Hepatocyte (in vitro differentiated cells): Measurements from ENCODE around the gene LIN52.

Source experiments
- EZH2 ChIP-seq: fragments of 200-600 bp; sonication (generic); IDR thresholded peaks from 2 replicates; pipeline ENCODE4 v1.6.1; 2016; ENCODE audit warnings: antibody characterized with exemption, mild to moderate bottlenecking, borderline replicate concordance
- EZH2phosphoT487 ChIP-seq: fragments of 200-600 bp; sonication (generic); IDR thresholded peaks from one replicate; pipeline ENCODE4 v1.6.1; 2018; ENCODE audit warnings: antibody characterized with exemption, mild to moderate bottlenecking, low read depth, moderate library complexity; ENCODE audit not compliant: unreplicated experiment, severe bottlenecking
- TF ChIP-seq, protein P1 (sequence below): fragments of 200-600 bp; sonication (generic); IDR thresholded peaks from 2 replicates; pipeline ENCODE4 v1.5.1; 2016; ENCODE audit warnings: antibody characterized with exemption, mild to moderate bottlenecking; ENCODE audit not compliant: poor library complexity

DNA sequence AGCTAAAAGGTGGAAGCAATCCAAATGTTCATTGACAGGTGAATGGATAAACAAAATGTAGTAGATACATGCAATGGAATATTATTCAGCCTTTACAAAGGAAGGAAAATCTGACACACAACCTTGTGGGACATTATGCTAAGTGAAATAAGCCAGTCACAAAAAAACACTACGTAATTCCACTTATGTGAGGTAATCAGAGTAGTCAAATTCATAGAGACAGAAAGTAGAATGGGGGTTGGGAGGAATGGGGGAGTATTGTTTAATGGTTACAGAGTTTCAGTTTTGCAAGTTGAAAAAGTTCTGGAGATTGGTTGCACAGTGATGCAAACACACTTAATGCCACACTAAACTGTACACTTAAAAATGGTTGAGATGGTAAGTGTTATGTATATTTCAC, 62.8 kb downstream of the LIN52 start:
- TF ChIP-seq, protein P1, sequence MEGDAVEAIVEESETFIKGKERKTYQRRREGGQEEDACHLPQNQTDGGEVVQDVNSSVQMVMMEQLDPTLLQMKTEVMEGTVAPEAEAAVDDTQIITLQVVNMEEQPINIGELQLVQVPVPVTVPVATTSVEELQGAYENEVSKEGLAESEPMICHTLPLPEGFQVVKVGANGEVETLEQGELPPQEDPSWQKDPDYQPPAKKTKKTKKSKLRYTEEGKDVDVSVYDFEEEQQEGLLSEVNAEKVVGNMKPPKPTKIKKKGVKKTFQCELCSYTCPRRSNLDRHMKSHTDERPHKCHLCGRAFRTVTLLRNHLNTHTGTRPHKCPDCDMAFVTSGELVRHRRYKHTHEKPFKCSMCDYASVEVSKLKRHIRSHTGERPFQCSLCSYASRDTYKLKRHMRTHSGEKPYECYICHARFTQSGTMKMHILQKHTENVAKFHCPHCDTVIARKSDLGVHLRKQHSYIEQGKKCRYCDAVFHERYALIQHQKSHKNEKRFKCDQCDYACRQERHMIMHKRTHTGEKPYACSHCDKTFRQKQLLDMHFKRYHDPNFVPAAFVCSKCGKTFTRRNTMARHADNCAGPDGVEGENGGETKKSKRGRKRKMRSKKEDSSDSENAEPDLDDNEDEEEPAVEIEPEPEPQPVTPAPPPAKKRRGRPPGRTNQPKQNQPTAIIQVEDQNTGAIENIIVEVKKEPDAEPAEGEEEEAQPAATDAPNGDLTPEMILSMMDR = no peak
- TF ChIP-seq EZH2 = no peak
- no peak for TF ChIP-seq EZH2phosphoT487
